ENCODE measurements around the gene PSD2. TPM values are rescaled to one million over a fixed set of nuclear protein-coding genes. Genes with fewer than 3 reads are reported as not detected.

PSD2 gene
- total and polyA plus RNA-seq, 2 of the 13 experiments (the other 11 are each of a cell fraction or from before 2014, with no cell fraction given), result 0.07 TPM; not detected in 1

GRCh38 chr5:139838381-139839197 is 43.0 kb downstream of the PSD2 start:
- Histone ChIP-seq H3K27ac (ENCODE audit: extremely low read length, insufficient read depth, low read length) (no peak overlapping the region), H3K4me3 (replicated peaks in 1 of 3; ENCODE audit: insufficient read depth in 1 of 3, low read depth in 2 of 3, low read length in 3 of 3) (no peak overlapping the region), H3K9me3 (ENCODE audit: low read length) (no peaks in the 10 kb centered on the region), H2AFZ (ENCODE audit: low read length) (no peak overlapping the region), H4K20me1 (ENCODE audit: insufficient read depth, low read length) (no peaks in the 10 kb centered on the region), H3K27me3 (ENCODE audit: control insufficient read depth in 1 of 2, insufficient read depth in 2 of 2, low read length in 2 of 2) (peaks cover 6 to 24% of the 10 kb centered on the region in 2 experiments; a peak in 2 of 5 replicates), H3K9ac (ENCODE audit: insufficient read depth, low read depth, low read length) (no peak overlapping the region), H3K4me2 (ENCODE audit: low read depth, low read length) (no peak overlapping the region), H3K36me3 (replicated peaks in 1 of 2; ENCODE audit: control insufficient read depth in 1 of 2, insufficient read depth in 2 of 2, low read length in 2 of 2) (no peaks in the 10 kb centered on the region), H3K79me2 (ENCODE audit: insufficient read depth, low read length) (no peaks in the 10 kb centered on the region), H3K4me1 (ENCODE audit: insufficient read depth, low read length) (no peaks in the 10 kb centered on the region)
- ATAC-seq (no peak), DNase-seq (ENCODE audit: low spot score) (no peak), FAIRE-seq (no peak)
- CTCF ChIA-PET (ENCODE audit: low intra/inter-chr PET ratio, low total read pairs), result no interaction called here
- no TSS peak for BruUV-seq (replicated peaks)
- in situ Hi-C loops (cut with HindIII; ENCODE audit: extremely low pct_ligation_motif_present, low pct_unique_long_range_greater_than_20kb), result no loop called here
- TF ChIP-seq, protein P1, sequence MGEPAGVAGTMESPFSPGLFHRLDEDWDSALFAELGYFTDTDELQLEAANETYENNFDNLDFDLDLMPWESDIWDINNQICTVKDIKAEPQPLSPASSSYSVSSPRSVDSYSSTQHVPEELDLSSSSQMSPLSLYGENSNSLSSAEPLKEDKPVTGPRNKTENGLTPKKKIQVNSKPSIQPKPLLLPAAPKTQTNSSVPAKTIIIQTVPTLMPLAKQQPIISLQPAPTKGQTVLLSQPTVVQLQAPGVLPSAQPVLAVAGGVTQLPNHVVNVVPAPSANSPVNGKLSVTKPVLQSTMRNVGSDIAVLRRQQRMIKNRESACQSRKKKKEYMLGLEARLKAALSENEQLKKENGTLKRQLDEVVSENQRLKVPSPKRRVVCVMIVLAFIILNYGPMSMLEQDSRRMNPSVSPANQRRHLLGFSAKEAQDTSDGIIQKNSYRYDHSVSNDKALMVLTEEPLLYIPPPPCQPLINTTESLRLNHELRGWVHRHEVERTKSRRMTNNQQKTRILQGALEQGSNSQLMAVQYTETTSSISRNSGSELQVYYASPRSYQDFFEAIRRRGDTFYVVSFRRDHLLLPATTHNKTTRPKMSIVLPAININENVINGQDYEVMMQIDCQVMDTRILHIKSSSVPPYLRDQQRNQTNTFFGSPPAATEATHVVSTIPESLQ (CRISPR knock-in tag; conservative IDR thresholded peaks at IDR 0.05), result no peak
- 13% methylated on average over 9 of the region's 12 CpGs for WGBS (ENCODE audit: low lambda C conversion rate)
- POLR2A ChIA-PET, result no interaction called here
- intact Hi-C loops (cut with micrococcal nuclease; ENCODE audit: unreplicated experiment), result no loop called here

DNA sequence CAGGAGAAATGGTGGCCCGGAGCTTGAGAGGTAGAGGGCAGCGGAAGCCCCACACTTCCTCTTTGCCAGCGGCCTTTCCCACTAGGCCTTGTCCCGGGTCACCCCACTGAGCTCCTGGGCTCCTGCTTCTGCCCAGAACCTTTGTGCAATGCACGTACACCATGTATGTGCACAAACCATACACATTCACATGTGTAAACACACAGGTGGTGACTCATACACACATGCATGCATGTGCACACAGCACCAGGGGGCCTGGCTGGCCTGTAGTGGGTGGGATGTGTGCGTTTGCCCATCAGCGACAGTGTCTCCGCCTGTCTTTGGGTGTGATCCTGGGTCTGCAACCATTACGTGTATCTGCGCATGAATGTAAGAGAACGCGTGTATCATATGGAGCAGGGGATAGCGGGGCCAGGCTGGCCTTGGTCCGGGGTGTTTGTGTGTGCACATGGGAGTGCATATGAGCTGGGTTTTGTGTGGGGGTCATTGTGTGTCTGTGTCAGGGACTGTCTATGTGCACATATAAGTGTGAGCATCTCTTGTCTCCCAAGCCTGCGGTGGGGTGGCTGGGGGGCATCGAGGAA is 43.7 kb downstream of the PSD2 start:
- H3K27me3 ChIP-seq (ENCODE audit: control insufficient read depth in 1 of 2, insufficient read depth in 2 of 2, low read length in 2 of 2), result peaks cover 6 to 26% of the 10 kb centered on the region in 2 experiments; a peak in 2 of 5 replicates
- ChIA-PET CTCF (ENCODE audit: low intra/inter-chr PET ratio, low total read pairs) (no interaction called here), POLR2A (no interaction called here)
- FAIRE-seq (no peak), DNase-seq (ENCODE audit: low spot score) (no peak), ATAC-seq (no peak)
- WGBS (ENCODE audit: low lambda C conversion rate), result 47% methylated on average over 15 of the region's 16 CpGs
- H4K20me1 ChIP-seq (ENCODE audit: insufficient read depth, low read length), result no peaks in the 10 kb centered on the region
- BruUV-seq (replicated peaks), result no TSS peak
- H3K9me3 ChIP-seq (ENCODE audit: low read length), result no peaks in the 10 kb centered on the region
- H3K4me1 ChIP-seq (ENCODE audit: insufficient read depth, low read length), result no peaks in the 10 kb centered on the region
- no peak overlapping the region for H3K4me2 ChIP-seq (ENCODE audit: low read depth, low read length)
- H3K9ac ChIP-seq (ENCODE audit: insufficient read depth, low read depth, low read length), result no peak overlapping the region
- no peaks in the 10 kb centered on the region for H3K36me3 ChIP-seq (replicated peaks in 1 of 2; ENCODE audit: control insufficient read depth in 1 of 2, insufficient read depth in 2 of 2, low read length in 2 of 2)
- no peak overlapping the region for H3K4me3 ChIP-seq (replicated peaks in 1 of 3; ENCODE audit: insufficient read depth in 1 of 3, low read depth in 2 of 3, low read length in 3 of 3)
- no peak overlapping the region for H2AFZ ChIP-seq (ENCODE audit: low read length)
- in situ Hi-C loops (cut with HindIII; ENCODE audit: extremely low pct_ligation_motif_present, low pct_unique_long_range_greater_than_20kb), result no loop called here
- intact Hi-C loops (cut with micrococcal nuclease; ENCODE audit: unreplicated experiment), result no loop called here
- TF ChIP-seq MNT (IDR thresholded peaks at IDR 0.05), result 0 out of 2 replicates have a peak, but pooled peaks have one; percentile 25
- no peak for TF ChIP-seq MAFG (CRISPR knock-in tag; IDR thresholded peaks at IDR 0.05)
- H3K79me2 ChIP-seq (ENCODE audit: insufficient read depth, low read length), result no peaks in the 10 kb centered on the region
- H3K27ac ChIP-seq (ENCODE audit: extremely low read length, insufficient read depth, low read length), result no peak overlapping the region

Data from HepG2 (cell line).